ENCODE data around the gene NUP98. TPM values are rescaled to one million over a fixed set of nuclear protein-coding genes. Genes with fewer than 3 reads are reported as not detected.

Gene NUP98
- total and polyA plus RNA-seq, 2 donors (not counting 3 experiments of a cell fraction or from before 2014, with no cell fraction given): 92.7 to 169 TPM

- Histone ChIP-seq H3K27me3 (ENCODE audit: control insufficient read depth in 2 of 2, insufficient read depth in 2 of 2, low read length in 2 of 2) (no peaks in the 10 kb centered on the region), H3K4me3 (replicated peaks in 1 of 3; ENCODE audit: insufficient read depth in 1 of 3, low read depth in 1 of 3, low read length in 3 of 3) (no peak overlapping the region), H3K4me1 (ENCODE audit: control insufficient read depth, extremely low read depth, insufficient read depth, low read length) (no peaks in the 10 kb centered on the region), H2AFZ (ENCODE audit: low read depth, low read length) (no peak overlapping the region), H3K9me1 (replicated peaks; ENCODE audit: control insufficient read depth, extremely low read depth, insufficient read depth, low read length) (no peaks in the 10 kb centered on the region), H3K9me3 (replicated peaks; ENCODE audit: control insufficient read depth, insufficient read depth, low read length) (no peaks in the 10 kb centered on the region), H3K4me2 (ENCODE audit: insufficient read depth, low read length) (no peak overlapping the region), H4K20me1 (replicated peaks; ENCODE audit: control insufficient read depth, extremely low read depth, insufficient read depth, low read length) (no peaks in the 10 kb centered on the region), H3K9ac (replicated peaks; ENCODE audit: extremely low read depth, insufficient read depth, low read length) (no peak overlapping the region), H3K27ac (ENCODE audit: insufficient read depth, low read depth, low read length) (no peak overlapping the region), H3K36me3 (ENCODE audit: control insufficient read depth in 2 of 2, extremely low read depth in 1 of 2, insufficient read depth in 2 of 2, low read length in 2 of 2) (peaks cover 4 to 20% of the 10 kb centered on the region in 2 experiments), H3K79me2 (ENCODE audit: control insufficient read depth, insufficient read depth, low read length) (peaks cover 4% of the 10 kb centered on the region)
- no TSS peak for BruUV-seq (replicated peaks)
- DNase-seq (ENCODE audit: low read depth, low spot score) (no peak), FAIRE-seq (no peak)
- intact Hi-C loops (cut with micrococcal nuclease): no loop called here
- dilution Hi-C loops (cut with MboI; ENCODE audit: extremely low pct_ligation_motif_present, low sequenced_read_pairs): no loop called here
- ChIA-PET CTCF (interaction anchor here (0.6 to 1.4 kb wide), 8 partner anchors 10 to 248 kb away, joined by 3 to 7 read pairs (median 4); no protein-coding TSS in a partner anchor), POLR2A (no interaction called here)
- TF ChIP-seq MAX (IDR thresholded peaks at IDR 0.05; ENCODE audit: insufficient read depth, insufficient read length) (no peak), MYC (IDR thresholded peaks at IDR 0.05; ENCODE audit: low read depth, low read length) (no peak), JUN (IDR thresholded peaks at IDR 0.05; ENCODE audit: borderline replicate concordance, insufficient read depth, insufficient read length, low read depth) (no peak), POLR2A (IDR thresholded peaks at IDR 0.05; ENCODE audit: low read depth, low read length) (no peak), EZH2 (IDR thresholded peaks at IDR 0.05; ENCODE audit: borderline replicate concordance, low read depth, low read length, severe bottlenecking) (no peak)
Observed at GRCh38 chr11:3825473-3826154, 28.3 kb upstream of the NUP98 start.

- no peaks in the 10 kb centered on the region for H3K9me3 ChIP-seq (replicated peaks; ENCODE audit: control insufficient read depth, insufficient read depth, low read length)
- CTCF ChIA-PET: interaction anchor here (0.6 to 1.4 kb wide), 8 partner anchors 11 to 248 kb away, joined by 3 to 7 read pairs (median 4); no protein-coding TSS in a partner anchor
- H3K27ac ChIP-seq (ENCODE audit: insufficient read depth, low read depth, low read length): no peak overlapping the region
- no peaks in the 10 kb centered on the region for H3K27me3 ChIP-seq (ENCODE audit: control insufficient read depth in 2 of 2, insufficient read depth in 2 of 2, low read length in 2 of 2)
- H3K79me2 ChIP-seq (ENCODE audit: control insufficient read depth, insufficient read depth, low read length): peaks cover 3% of the 10 kb centered on the region
- H4K20me1 ChIP-seq (replicated peaks; ENCODE audit: control insufficient read depth, extremely low read depth, insufficient read depth, low read length): no peaks in the 10 kb centered on the region
- POLR2A ChIA-PET: no interaction called here
- no peak overlapping the region for H3K4me2 ChIP-seq (ENCODE audit: insufficient read depth, low read length)
- H3K36me3 ChIP-seq (ENCODE audit: control insufficient read depth in 2 of 2, extremely low read depth in 1 of 2, insufficient read depth in 2 of 2, low read length in 2 of 2): peaks cover 4 to 20% of the 10 kb centered on the region in 2 experiments
- intact Hi-C loops (cut with micrococcal nuclease) (loop anchor here (1.0 kb wide), 3 partner anchors 10 to 247 kb away; no protein-coding TSS in a partner anchor), dilution Hi-C loops (cut with MboI; ENCODE audit: extremely low pct_ligation_motif_present, low sequenced_read_pairs) (no loop called here)
- no peak for TF ChIP-seq FOS (IDR thresholded peaks at IDR 0.05; ENCODE audit: borderline replicate concordance, insufficient read depth, low read length)
- no peak for TF ChIP-seq GATA2 (IDR thresholded peaks at IDR 0.05; ENCODE audit: insufficient read depth, insufficient read length, low read depth, low read length)
- no peak for TF ChIP-seq MYC (IDR thresholded peaks at IDR 0.05; ENCODE audit: low read depth, low read length)
- TF ChIP-seq POLR2AphosphoS5 (IDR thresholded peaks at IDR 0.05; ENCODE audit: insufficient read depth, low read depth, low read length): no peak
- TF ChIP-seq CTCF (IDR thresholded peaks at IDR 0.05; ENCODE audit: extremely low read depth in 1 of 2, insufficient read depth in 1 of 2, low read depth in 1 of 2, low read length in 2 of 2): peak; percentile 74
- TF ChIP-seq POLR2A (IDR thresholded peaks at IDR 0.05; ENCODE audit: low read depth, low read length): no peak
- TF ChIP-seq JUN (IDR thresholded peaks at IDR 0.05; ENCODE audit: borderline replicate concordance, insufficient read depth, insufficient read length, low read depth): no peak
- no peak for TF ChIP-seq EZH2 (IDR thresholded peaks at IDR 0.05; ENCODE audit: borderline replicate concordance, low read depth, low read length, severe bottlenecking)
- no TSS peak for BruUV-seq (replicated peaks)
- DNase-seq (ENCODE audit: low read depth, low spot score) (peak; percentile 44), FAIRE-seq (peak; percentile 87)
- no peaks in the 10 kb centered on the region for H3K4me1 ChIP-seq (ENCODE audit: control insufficient read depth, extremely low read depth, insufficient read depth, low read length)
- H3K9ac ChIP-seq (replicated peaks; ENCODE audit: extremely low read depth, insufficient read depth, low read length): no peak overlapping the region
- H3K4me3 ChIP-seq (replicated peaks in 1 of 3; ENCODE audit: insufficient read depth in 1 of 3, low read depth in 1 of 3, low read length in 3 of 3): no peak overlapping the region
- H2AFZ ChIP-seq (ENCODE audit: low read depth, low read length): no peak overlapping the region
- H3K9me1 ChIP-seq (replicated peaks; ENCODE audit: control insufficient read depth, extremely low read depth, insufficient read depth, low read length): no peaks in the 10 kb centered on the region
Observed at GRCh38 chr11:3824714-3825472, 27.5 kb upstream of the NUP98 start.

All from endothelial cell of umbilical vein (primary cell).